Neural progenitor cell (in vitro differentiated cells): Measurements from ENCODE around the gene C9orf78.

ENCODE experiments used
- EZH2phosphoT487 ChIP-seq: fragments of 200-600 bp; sonication (generic); IDR thresholded peaks from 2 replicates; pipeline ENCODE4 v1.6.1; 2017; ENCODE audit warnings: antibody characterized with exemption
- TF ChIP-seq, protein P1 (sequence below): fragments of 200-600 bp; sonication (generic); IDR thresholded peaks from 2 replicates; pipeline ENCODE4 v1.5.1; 2017; ENCODE audit warnings: antibody characterized with exemption, mild to moderate bottlenecking

DNA sequence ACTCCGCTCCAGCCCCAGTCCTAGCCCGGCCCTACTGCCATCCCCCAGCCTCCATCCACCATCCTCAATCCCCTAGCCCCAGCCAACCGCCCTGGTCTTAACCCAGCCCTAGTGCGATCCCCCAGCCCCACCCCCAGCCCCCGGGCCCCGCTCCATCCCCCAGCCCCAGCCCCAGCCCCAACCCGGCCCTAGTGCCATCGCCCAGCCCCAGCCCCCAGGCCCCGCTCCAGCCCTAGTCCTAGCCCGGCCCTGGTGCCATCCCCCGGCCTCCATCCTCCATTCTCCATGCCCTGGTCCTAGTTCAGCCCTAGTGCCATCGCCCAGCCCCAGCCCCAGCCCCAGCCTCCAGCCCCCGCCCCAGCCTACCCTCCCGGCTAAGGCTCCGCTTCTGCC, 11.5 kb downstream of the C9orf78 start:
- no peak for TF ChIP-seq EZH2phosphoT487
- TF ChIP-seq, protein P1, sequence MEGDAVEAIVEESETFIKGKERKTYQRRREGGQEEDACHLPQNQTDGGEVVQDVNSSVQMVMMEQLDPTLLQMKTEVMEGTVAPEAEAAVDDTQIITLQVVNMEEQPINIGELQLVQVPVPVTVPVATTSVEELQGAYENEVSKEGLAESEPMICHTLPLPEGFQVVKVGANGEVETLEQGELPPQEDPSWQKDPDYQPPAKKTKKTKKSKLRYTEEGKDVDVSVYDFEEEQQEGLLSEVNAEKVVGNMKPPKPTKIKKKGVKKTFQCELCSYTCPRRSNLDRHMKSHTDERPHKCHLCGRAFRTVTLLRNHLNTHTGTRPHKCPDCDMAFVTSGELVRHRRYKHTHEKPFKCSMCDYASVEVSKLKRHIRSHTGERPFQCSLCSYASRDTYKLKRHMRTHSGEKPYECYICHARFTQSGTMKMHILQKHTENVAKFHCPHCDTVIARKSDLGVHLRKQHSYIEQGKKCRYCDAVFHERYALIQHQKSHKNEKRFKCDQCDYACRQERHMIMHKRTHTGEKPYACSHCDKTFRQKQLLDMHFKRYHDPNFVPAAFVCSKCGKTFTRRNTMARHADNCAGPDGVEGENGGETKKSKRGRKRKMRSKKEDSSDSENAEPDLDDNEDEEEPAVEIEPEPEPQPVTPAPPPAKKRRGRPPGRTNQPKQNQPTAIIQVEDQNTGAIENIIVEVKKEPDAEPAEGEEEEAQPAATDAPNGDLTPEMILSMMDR, result no peak
